ENCODE measurements around the gene PRDX5.

Gene PRDX5

GRCh38 chr11:64351136-64351631 lies 33.3 kb downstream of the PRDX5 start:
- in situ Hi-C loops (cut with MboI; ENCODE audit: low pct_unique_long_range_greater_than_20kb, low sequenced_read_pairs, unreplicated experiment): no loop called here
- DNase-seq (ENCODE audit: low spot score): no peak
- TF ChIP-seq CTCF (IDR thresholded peaks at IDR 0.05; ENCODE audit: extremely low read depth, insufficient read depth, missing control alignments): no peak

- TF ChIP-seq CTCF (IDR thresholded peaks at IDR 0.05; ENCODE audit: extremely low read depth, insufficient read depth, missing control alignments): no peak
- DNase-seq (ENCODE audit: low spot score): no peak
- in situ Hi-C loops (cut with MboI; ENCODE audit: low pct_unique_long_range_greater_than_20kb, low sequenced_read_pairs, unreplicated experiment): no loop called here
Measured at GRCh38 chr11:64352099-64352994, 34.4 kb downstream of the PRDX5 start.

- in situ Hi-C loops (cut with MboI; ENCODE audit: low pct_unique_long_range_greater_than_20kb, low sequenced_read_pairs, unreplicated experiment): no loop called here
- no peak for DNase-seq (ENCODE audit: low spot score)
- no peak for TF ChIP-seq CTCF (IDR thresholded peaks at IDR 0.05; ENCODE audit: extremely low read depth, insufficient read depth, missing control alignments)
Measured at GRCh38 chr11:64352995-64353714, 35.2 kb downstream of the PRDX5 start.

- no peak for DNase-seq (ENCODE audit: low spot score)
- TF ChIP-seq CTCF (IDR thresholded peaks at IDR 0.05; ENCODE audit: extremely low read depth, insufficient read depth, missing control alignments): no peak
- in situ Hi-C loops (cut with MboI; ENCODE audit: low pct_unique_long_range_greater_than_20kb, low sequenced_read_pairs, unreplicated experiment): no loop called here
Measured at GRCh38 chr11:64353715-64354506, 36.0 kb downstream of the PRDX5 start.

GRCh38 chr11:64355078-64355940 lies 37.4 kb downstream of the PRDX5 start:
- in situ Hi-C loops (cut with MboI; ENCODE audit: low pct_unique_long_range_greater_than_20kb, low sequenced_read_pairs, unreplicated experiment): no loop called here
- TF ChIP-seq CTCF (IDR thresholded peaks at IDR 0.05; ENCODE audit: extremely low read depth, insufficient read depth, missing control alignments): peak; percentile 72
- DNase-seq (ENCODE audit: low spot score): peak; percentile 85
